ENCODE measurements around the gene SYT7.

DNA sequence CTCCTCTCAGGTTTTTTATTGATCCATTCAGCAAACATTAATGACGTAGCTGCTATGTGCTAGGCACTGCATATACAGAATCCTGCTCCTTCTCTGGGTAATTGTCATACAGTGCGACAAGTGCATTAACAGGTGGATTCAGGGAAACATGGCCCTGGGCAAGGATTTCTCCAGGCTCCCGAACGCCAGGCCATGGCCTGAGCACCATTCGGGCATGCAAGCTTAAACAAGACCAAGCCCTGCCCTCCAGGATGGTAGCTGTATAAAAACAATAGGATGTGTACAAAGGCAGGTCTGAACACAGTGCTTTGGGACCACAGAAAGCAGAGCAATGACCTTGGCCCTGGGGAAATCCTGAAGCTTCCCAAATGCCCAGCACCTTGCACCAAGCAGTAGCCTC, 9.1 kb upstream of the SYT7 start:
- TF ChIP-seq, protein P1, sequence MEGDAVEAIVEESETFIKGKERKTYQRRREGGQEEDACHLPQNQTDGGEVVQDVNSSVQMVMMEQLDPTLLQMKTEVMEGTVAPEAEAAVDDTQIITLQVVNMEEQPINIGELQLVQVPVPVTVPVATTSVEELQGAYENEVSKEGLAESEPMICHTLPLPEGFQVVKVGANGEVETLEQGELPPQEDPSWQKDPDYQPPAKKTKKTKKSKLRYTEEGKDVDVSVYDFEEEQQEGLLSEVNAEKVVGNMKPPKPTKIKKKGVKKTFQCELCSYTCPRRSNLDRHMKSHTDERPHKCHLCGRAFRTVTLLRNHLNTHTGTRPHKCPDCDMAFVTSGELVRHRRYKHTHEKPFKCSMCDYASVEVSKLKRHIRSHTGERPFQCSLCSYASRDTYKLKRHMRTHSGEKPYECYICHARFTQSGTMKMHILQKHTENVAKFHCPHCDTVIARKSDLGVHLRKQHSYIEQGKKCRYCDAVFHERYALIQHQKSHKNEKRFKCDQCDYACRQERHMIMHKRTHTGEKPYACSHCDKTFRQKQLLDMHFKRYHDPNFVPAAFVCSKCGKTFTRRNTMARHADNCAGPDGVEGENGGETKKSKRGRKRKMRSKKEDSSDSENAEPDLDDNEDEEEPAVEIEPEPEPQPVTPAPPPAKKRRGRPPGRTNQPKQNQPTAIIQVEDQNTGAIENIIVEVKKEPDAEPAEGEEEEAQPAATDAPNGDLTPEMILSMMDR (IDR thresholded peaks at IDR 0.05), result no peak
- TF ChIP-seq POLR2A (IDR thresholded peaks at IDR 0.05), result no peak
